Body of pancreas (tissue), 4 donors: ENCODE results near the gene FAM162A.

Source experiments
- POLR2A ChIP-seq, 3 donors: fragments of 450-650 bp; IDR thresholded peaks; one replicate each; pipeline ENCODE4 v1.6.1; 2016; ENCODE audit warnings: antibody characterized with exemption in 3 of 3, mild to moderate bottlenecking in 2 of 3
- TF ChIP-seq, protein P1 (sequence below), 7 experiments: fragments of 450-650 bp in 4 of 7; fragments of 200-600 bp in 3 of 7; sonication (generic) in 3 of 7; IDR thresholded peaks; one replicate each; pipeline ENCODE4 v1.5.1; 2016 to 2019; ENCODE audit warnings: antibody characterized with exemption in 7 of 7

DNA sequence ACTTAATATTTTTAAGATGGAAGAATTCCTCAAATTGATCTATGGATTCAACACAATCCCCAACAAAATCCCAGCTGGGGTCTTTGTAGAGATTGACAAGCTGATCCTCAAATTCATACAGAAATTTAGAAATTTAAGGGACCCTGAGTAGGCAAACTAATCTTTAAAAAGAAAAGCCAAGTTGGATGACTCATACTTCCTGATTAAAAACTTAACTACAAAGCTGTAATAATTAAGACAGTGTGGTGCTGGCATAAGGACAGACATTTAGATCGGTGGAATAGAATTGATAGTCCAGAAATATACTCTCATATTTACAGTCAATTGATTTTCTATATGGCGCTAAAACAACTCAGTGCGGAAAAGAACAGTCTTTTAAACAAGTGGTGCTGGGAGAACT is 11.6 kb downstream of the FAM162A start:
- TF ChIP-seq, protein P1, sequence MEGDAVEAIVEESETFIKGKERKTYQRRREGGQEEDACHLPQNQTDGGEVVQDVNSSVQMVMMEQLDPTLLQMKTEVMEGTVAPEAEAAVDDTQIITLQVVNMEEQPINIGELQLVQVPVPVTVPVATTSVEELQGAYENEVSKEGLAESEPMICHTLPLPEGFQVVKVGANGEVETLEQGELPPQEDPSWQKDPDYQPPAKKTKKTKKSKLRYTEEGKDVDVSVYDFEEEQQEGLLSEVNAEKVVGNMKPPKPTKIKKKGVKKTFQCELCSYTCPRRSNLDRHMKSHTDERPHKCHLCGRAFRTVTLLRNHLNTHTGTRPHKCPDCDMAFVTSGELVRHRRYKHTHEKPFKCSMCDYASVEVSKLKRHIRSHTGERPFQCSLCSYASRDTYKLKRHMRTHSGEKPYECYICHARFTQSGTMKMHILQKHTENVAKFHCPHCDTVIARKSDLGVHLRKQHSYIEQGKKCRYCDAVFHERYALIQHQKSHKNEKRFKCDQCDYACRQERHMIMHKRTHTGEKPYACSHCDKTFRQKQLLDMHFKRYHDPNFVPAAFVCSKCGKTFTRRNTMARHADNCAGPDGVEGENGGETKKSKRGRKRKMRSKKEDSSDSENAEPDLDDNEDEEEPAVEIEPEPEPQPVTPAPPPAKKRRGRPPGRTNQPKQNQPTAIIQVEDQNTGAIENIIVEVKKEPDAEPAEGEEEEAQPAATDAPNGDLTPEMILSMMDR (IDR thresholded peaks at IDR 0.05), result no peak
- no peak for TF ChIP-seq POLR2A (IDR thresholded peaks at IDR 0.05)
